IPS-NIHi7 (cell line): ENCODE measurements around the gene SUPT5H.

Experiments
- DNase-seq: peaks from one replicate; pipeline ENCODE4 v3.0.0; 2012; ENCODE audit warnings: mixed read lengths; ENCODE audit errors: extremely low spot score

The SUPT5H gene

GRCh38 chr19:39520541-39521484, 75.4 kb downstream of the SUPT5H start:
- DNase-seq = no peak

- no peak for DNase-seq
Measured at GRCh38 chr19:39524495-39524894, 79.1 kb downstream of the SUPT5H start.

- no peak for DNase-seq
Measured at GRCh38 chr19:39525205-39525604, 79.8 kb downstream of the SUPT5H start.
